ENCODE measurements around the gene SMC5. TPM values are rescaled to one million over a fixed set of nuclear protein-coding genes. Genes with fewer than 3 reads are reported as not detected.
"Not testable (repeated sequence)": the region's sequence is repeated elsewhere in the genome, so short reads cannot be mapped to it uniquely, and the experiment has no call there.

SMC5 gene
- 10 to 100 TPM; 15.5 to 36.9 (median 23.4) TPM for total RNA-seq

GRCh38 chr9:70258692-70259511 lies at the start of gene SMC5:
SMC5 (plus strand) TSS chr9:70258978; CDS start chr9:70259079, 101 bp downstream.
- peak; percentile 87 to 94 (median 92) for ATAC-seq (replicated peaks in 6 of 8)
- H3K4me1 ChIP-seq (replicated peaks in 1 of 2) = peaks cover 37 to 47% of the 10 kb centered on the region in 2 donors
- in situ Hi-C loops (cut with MboI; ENCODE audit: low pct_unique_long_range_greater_than_20kb in 2 of 9, low sequenced_read_pairs in 9 of 9, unreplicated experiment in 9 of 9) = loop anchor here in 1 of 9 experiments (25.0 kb wide), 1 partner anchor 103 kb away; no protein-coding TSS in a partner anchor
- 0 to 5% (median 0%) methylated on average over 1 to 8 of the region's 75 CpGs; no CpG with 5 or more reads in 5 of the 10 experiments for WGBS, 10 experiments
- peak within 1 kb of the TSS; percentile 72 to 92 (median 73) for H3K4me3 ChIP-seq
- H3K27ac ChIP-seq = peak within 1 kb of the TSS; percentile 81 to 92

DNA sequence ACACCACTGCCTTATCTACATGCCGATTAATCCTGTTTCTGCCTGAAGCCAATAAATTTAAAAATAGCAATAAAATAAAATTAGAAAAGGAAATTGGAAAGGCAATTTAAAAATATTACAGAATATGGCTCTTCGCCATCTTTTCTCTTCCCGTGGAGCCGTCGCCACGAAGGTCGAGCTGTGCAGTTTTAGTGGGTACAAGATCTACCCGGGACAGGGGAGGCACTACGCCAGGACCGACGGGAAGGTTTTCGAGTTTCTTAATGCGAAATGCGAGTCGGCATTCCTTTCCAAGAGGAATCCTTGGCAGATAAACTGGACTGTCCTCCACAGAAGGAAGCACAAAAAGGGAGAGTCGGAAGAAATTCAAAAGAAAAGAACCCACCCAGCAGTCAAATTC lies 41.7 kb upstream of the SMC5 start:
- in situ Hi-C loops (cut with MboI; ENCODE audit: low pct_unique_long_range_greater_than_20kb in 2 of 9, low sequenced_read_pairs in 9 of 9, unreplicated experiment in 9 of 9) = no loop called here
- ATAC-seq (replicated peaks in 6 of 8) = no peak
- H3K4me1 ChIP-seq (replicated peaks in 1 of 2) = no peaks in the 10 kb centered on the region
- WGBS, 10 experiments = 80 to 100% (median 93%) methylated on average over 1 to 16 of the region's 16 CpGs; no CpG with 5 or more reads in 1 of the 10 experiments
- H3K4me3 ChIP-seq = no peak overlapping the region
- H3K27ac ChIP-seq = no peak overlapping the region

GRCh38 chr9:70218767-70219166 lies 40.0 kb upstream of the SMC5 start:
- no peak for ATAC-seq (replicated peaks in 6 of 8)
- 0 to 100% (median 56%) methylated on average over 1 of the region's 1 CpG; no CpG with 5 or more reads in 1 of the 10 experiments for WGBS, 10 experiments

GRCh38 chr9:70220216-70220615 lies 38.6 kb upstream of the SMC5 start:
- Histone ChIP-seq H3K4me1 (replicated peaks in 1 of 2) (no peaks in the 10 kb centered on the region), H3K27ac (no peak overlapping the region), H3K4me3 (no peak overlapping the region)
- no peak for ATAC-seq (replicated peaks in 6 of 8)
- in situ Hi-C loops (cut with MboI; ENCODE audit: low pct_unique_long_range_greater_than_20kb in 2 of 9, low sequenced_read_pairs in 9 of 9, unreplicated experiment in 9 of 9) = no loop called here
- WGBS, 10 experiments = 50 to 100% (median 80%) methylated on average over 1 to 2 of the region's 2 CpGs; no CpG with 5 or more reads in 3 of the 10 experiments

More at GRCh38 chr9:70218767-70219166, 40.0 kb upstream of the SMC5 start:
- in situ Hi-C loops (cut with MboI; ENCODE audit: low pct_unique_long_range_greater_than_20kb in 2 of 9, low sequenced_read_pairs in 9 of 9, unreplicated experiment in 9 of 9) = no loop called here
- Histone ChIP-seq H3K4me1 (replicated peaks in 1 of 2) (no peaks in the 10 kb centered on the region), H3K4me3 (no peak overlapping the region), H3K27ac (no peak overlapping the region)

- in situ Hi-C loops (cut with MboI; ENCODE audit: low pct_unique_long_range_greater_than_20kb in 2 of 9, low sequenced_read_pairs in 9 of 9, unreplicated experiment in 9 of 9) = no loop called here
These were observed 36.4 kb upstream of the SMC5 start for GRCh38 chr9:70222354-70222753.

DNA sequence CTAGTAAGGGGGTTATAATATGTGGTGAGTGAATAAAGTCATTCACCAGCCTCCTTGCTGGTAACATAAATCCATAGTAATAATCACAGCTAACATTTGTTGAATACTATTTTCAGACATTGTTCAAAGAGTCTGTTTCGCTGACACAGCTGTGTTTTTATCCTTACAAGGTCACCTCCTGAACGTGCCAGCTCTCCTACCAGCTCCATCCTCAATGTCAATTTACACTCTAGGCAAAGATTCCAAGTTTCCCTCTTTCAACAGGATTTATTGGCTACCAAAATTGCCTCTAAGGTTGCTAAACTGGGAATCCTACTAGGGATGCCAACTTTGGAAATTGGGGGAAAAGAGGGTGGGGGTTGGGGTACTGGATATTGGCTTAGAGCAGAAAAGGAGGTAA lies 30.7 kb upstream of the SMC5 start:
- ATAC-seq (replicated peaks in 6 of 8) = no peak
- Histone ChIP-seq H3K4me3 (no peak overlapping the region), H3K4me1 (replicated peaks in 1 of 2) (peaks cover 0 to 4% of the 10 kb centered on the region in 2 donors), H3K27ac (no peak overlapping the region)
- WGBS, 10 experiments = 6 to 100% (median 50%) methylated on average over 1 to 2 of the region's 2 CpGs; no CpG with 5 or more reads in 3 of the 10 experiments
- in situ Hi-C loops (cut with MboI; ENCODE audit: low pct_unique_long_range_greater_than_20kb in 2 of 9, low sequenced_read_pairs in 9 of 9, unreplicated experiment in 9 of 9) = loop anchor here in 1 of 9 experiments (25.0 kb wide), 1 partner anchor 266 kb away; no protein-coding TSS in a partner anchor

More at GRCh38 chr9:70222354-70222753, 36.4 kb upstream of the SMC5 start:
- no peak overlapping the region for H3K27ac ChIP-seq
- H3K4me3 ChIP-seq = no peak overlapping the region
- WGBS, 10 experiments = 0 to 80% (median 56%) methylated on average over 1 of the region's 1 CpG; no CpG with 5 or more reads in 3 of the 10 experiments
- peak in 2 of 8 experiments; percentile 27 to 38 for ATAC-seq (replicated peaks in 6 of 8)
- no peaks in the 10 kb centered on the region for H3K4me1 ChIP-seq (replicated peaks in 1 of 2)

DNA sequence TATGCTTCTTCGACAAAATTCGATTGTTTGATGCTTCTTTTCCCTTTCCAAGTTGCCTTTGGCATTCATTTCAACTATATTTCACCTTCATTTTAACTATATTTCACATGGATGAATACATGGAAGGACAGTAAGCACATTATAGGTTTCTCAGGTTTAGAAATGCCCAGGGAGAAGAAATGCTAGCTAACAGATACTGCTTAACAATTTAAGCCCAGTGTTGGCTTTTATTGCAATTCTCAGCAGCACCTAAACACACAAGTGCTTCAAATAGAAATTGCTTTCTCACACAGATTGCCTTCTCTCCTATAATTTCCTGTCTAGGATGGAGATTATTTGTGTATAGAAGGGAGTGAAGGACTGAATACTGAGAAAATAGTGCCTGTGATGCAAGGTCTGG lies 30.2 kb upstream of the SMC5 start:
- H3K27ac ChIP-seq = no peak overlapping the region
- WGBS, 10 experiments = 25 to 100% (median 66%) methylated on average over 1 to 2 of the region's 2 CpGs; no CpG with 5 or more reads in 4 of the 10 experiments
- in situ Hi-C loops (cut with MboI; ENCODE audit: low pct_unique_long_range_greater_than_20kb in 2 of 9, low sequenced_read_pairs in 9 of 9, unreplicated experiment in 9 of 9) = loop anchor here in 1 of 9 experiments (25.0 kb wide), 1 partner anchor 266 kb away; no protein-coding TSS in a partner anchor
- H3K4me3 ChIP-seq = no peak overlapping the region
- peak in 1 of 8 experiments; percentile 39 for ATAC-seq (replicated peaks in 6 of 8)
- H3K4me1 ChIP-seq (replicated peaks in 1 of 2) = peaks cover 0 to 4% of the 10 kb centered on the region in 2 donors

DNA sequence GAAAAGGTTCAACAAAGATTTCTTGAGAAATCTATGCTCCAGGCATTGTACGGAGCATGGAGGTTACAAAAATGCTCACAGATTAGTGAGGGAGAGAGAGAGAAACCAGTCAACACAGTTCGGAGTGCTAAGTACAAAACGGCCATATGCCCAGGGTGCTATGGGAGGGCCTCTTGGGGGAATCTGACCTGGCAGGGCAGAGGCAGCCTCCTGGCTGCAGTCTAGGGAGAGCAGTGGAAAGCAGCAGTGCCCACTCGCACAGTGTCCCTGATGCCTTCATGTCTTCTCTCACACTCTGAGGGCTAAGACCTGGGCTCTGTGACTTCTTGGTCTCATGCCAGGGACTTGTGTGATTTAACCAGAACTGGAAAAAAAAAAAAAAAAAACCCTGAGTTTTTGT lies 29.8 kb upstream of the SMC5 start:
- H3K27ac ChIP-seq = no peak overlapping the region

DNA sequence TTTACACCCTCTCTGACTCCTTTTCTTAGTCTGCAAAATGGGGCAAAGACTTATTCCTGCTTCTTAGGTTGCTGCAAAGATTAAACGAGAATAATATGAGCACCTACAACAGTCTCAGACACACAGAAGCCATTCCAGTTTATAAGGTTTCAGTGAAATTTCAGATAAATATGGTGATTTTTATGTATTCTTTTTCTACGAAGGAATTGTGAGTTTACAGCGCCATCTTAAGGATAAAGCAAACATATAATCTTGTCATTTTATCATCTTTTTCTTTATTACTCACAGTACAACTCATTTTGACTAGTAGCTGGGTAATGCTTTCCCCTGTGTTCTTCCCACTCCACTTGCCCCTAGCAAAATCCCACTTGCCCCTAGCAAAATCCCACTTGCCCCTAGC lies 29.2 kb upstream of the SMC5 start:
- WGBS, 10 experiments = 0 to 38% (median 25%) methylated on average over 1 to 3 of the region's 3 CpGs
- in situ Hi-C loops (cut with MboI; ENCODE audit: low pct_unique_long_range_greater_than_20kb in 2 of 9, low sequenced_read_pairs in 9 of 9, unreplicated experiment in 9 of 9) = loop anchor here in 1 of 9 experiments (25.0 kb wide), 1 partner anchor 267 kb away; no protein-coding TSS in a partner anchor
- Histone ChIP-seq H3K27ac (no peak overlapping the region), H3K4me3 (no peak overlapping the region), H3K4me1 (replicated peaks in 1 of 2) (peaks cover 0 to 4% of the 10 kb centered on the region in 2 donors)
- peak in 2 of 8 experiments; percentile 32 to 36 for ATAC-seq (replicated peaks in 6 of 8)

More for the DNA sequence above, 29.8 kb upstream of the SMC5 start:
- H3K4me1 ChIP-seq (replicated peaks in 1 of 2) = peaks cover 0 to 4% of the 10 kb centered on the region in 2 donors
- peak in 3 of 8 experiments; percentile 27 to 74 (median 44) for ATAC-seq (replicated peaks in 6 of 8)
- in situ Hi-C loops (cut with MboI; ENCODE audit: low pct_unique_long_range_greater_than_20kb in 2 of 9, low sequenced_read_pairs in 9 of 9, unreplicated experiment in 9 of 9) = loop anchor here in 1 of 9 experiments (25.0 kb wide), 1 partner anchor 267 kb away; no protein-coding TSS in a partner anchor
- WGBS, 10 experiments = 20 to 100% (median 83%) methylated on average over 1 to 3 of the region's 4 CpGs; no CpG with 5 or more reads in 3 of the 10 experiments
- no peak overlapping the region for H3K4me3 ChIP-seq

DNA sequence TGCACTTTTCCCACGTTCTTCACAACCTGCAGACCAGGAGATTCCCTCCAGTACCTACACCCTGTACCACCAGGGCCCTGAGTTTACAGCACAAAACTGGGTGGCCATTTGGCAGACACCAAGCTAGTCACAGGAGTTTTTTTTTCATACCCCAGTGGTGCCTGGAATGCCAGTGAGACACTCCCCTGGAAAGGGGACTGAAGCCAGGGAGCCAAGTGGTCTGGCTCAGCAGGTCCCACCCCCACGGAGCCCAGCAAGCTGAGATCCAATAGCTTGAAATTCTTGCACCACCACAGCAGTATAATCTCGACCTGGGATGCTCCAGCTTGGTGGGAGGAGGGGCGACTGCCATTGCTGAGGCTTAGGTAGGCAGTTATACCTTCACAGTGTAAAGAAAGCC lies 26.3 kb upstream of the SMC5 start:
- ATAC-seq (replicated peaks in 6 of 8) = no peak
- in situ Hi-C loops (cut with MboI; ENCODE audit: low pct_unique_long_range_greater_than_20kb in 2 of 9, low sequenced_read_pairs in 9 of 9, unreplicated experiment in 9 of 9) = loop anchor here in 1 of 9 experiments (25.0 kb wide), 1 partner anchor 270 kb away; no protein-coding TSS in a partner anchor
- Histone ChIP-seq H3K4me1 (replicated peaks in 1 of 2) (peaks cover 0 to 4% of the 10 kb centered on the region in 2 donors), H3K27ac (no peak overlapping the region), H3K4me3 (no peak overlapping the region)
- 0 to 40% (median 33%) methylated on average over 1 to 4 of the region's 4 CpGs; no CpG with 5 or more reads in 7 of the 10 experiments for WGBS, 10 experiments

- in situ Hi-C loops (cut with MboI; ENCODE audit: low pct_unique_long_range_greater_than_20kb in 2 of 9, low sequenced_read_pairs in 9 of 9, unreplicated experiment in 9 of 9) = loop anchor here in 1 of 9 experiments (25.0 kb wide), 1 partner anchor 272 kb away; no protein-coding TSS in a partner anchor
- H3K4me1 ChIP-seq (replicated peaks in 1 of 2) = not testable (repeated sequence)
These were observed 24.6 kb upstream of the SMC5 start for GRCh38 chr9:70234208-70234607.

DNA sequence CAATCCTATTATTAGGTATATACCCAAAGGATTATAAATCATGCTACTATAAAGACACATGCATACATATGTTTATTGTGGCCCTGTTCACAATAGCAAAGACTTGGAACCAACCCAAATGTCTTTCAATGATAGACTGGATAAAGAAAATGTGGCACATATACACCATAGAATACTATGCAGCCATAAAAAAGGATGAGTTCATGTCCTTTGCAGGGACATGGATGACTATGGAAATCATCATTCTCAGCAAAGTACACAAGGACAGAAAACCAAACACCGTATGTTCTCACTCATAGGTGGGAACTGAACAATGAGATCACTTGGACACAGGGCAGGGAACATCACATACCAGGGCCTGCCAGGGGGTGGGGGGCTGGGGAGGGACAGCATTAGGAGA lies 12.8 kb upstream of the SMC5 start:
- 100% methylated on average over 1 of the region's 1 CpG; no CpG with 5 or more reads in 9 of the 10 experiments for WGBS, 10 experiments
- not testable (repeated sequence) for ATAC-seq (replicated peaks in 6 of 8); H3K4me1 ChIP-seq (replicated peaks in 1 of 2); H3K27ac ChIP-seq; H3K4me3 ChIP-seq
- in situ Hi-C loops (cut with MboI; ENCODE audit: low pct_unique_long_range_greater_than_20kb in 2 of 9, low sequenced_read_pairs in 9 of 9, unreplicated experiment in 9 of 9) = loop anchor here in 1 of 9 experiments (25.0 kb wide), 1 partner anchor 284 kb away; no protein-coding TSS in a partner anchor

More at GRCh38 chr9:70234208-70234607, 24.6 kb upstream of the SMC5 start:
- not testable (repeated sequence) for H3K27ac ChIP-seq; ATAC-seq (replicated peaks in 6 of 8); H3K4me3 ChIP-seq
- 60 to 100% (median 80%) methylated on average over 1 to 8 of the region's 9 CpGs; no CpG with 5 or more reads in 5 of the 10 experiments for whole genome bisulfite sequencing, 10 experiments
